Endothelial cell of umbilical vein (primary cell): ENCODE results near the gene TAP2. TPM values are rescaled to one million over a fixed set of nuclear protein-coding genes. Genes with fewer than 3 reads are reported as not detected.
A peak's percentile ranks its signal among the peaks of the same experiment; 100 is the strongest.

ENCODE experiments used
- BruUV-seq: library from RNA; stranded (reverse); fragments of 400-500 nt; replicated peaks from 2 replicates; lab custom pipeline; 2021; lab: Mats Ljungman, UMichigan
- CTCF ChIA-PET: fragments of 300-600, 350-600 bp; sonication (Branson Sonifier 250); formaldehyde crosslinking; loops from one replicate; lab custom pipeline; 2021; ENCODE audit warnings: antibody characterized with exemption, inconsistent platforms; lab: Charles Lee
- POLR2A ChIA-PET: fragments of 300-600, 350-600 bp; sonication (Branson Sonifier 250); formaldehyde crosslinking; loops from one replicate; lab custom pipeline; 2021; ENCODE audit warnings: antibody characterized with exemption, inconsistent platforms; lab: Charles Lee
- DNase-seq: peaks from one replicate; pipeline ENCODE4 v3.0.0-alpha.2; 2011; ENCODE audit warnings: low read depth, low spot score
- FAIRE-seq: peaks from 2 replicates; lab custom pipeline; 2011; peaks lifted over from hg19 to GRCh38; lab: Jason Lieb, UNC
- H2AFZ ChIP-seq: 2 replicates; pipeline ENCODE4 v1.6.0; 2012; ENCODE audit warnings: low read depth, low read length, control low read depth, inconsistent platforms
- H3K27ac ChIP-seq: 2 replicates; pipeline ENCODE4 v1.5.1; 2011; ENCODE audit warnings: low read depth, mild to moderate bottlenecking, control low read depth, low read length, moderate library complexity; ENCODE audit not compliant: insufficient read depth
- H3K27me3 ChIP-seq, 2 experiments: 2 replicates each; pipeline versions ENCODE4 v1.6.0 to v1.6.1; 2011; ENCODE audit warnings: low read length in 2 of 2, mixed read lengths in 1 of 2; ENCODE audit not compliant: control insufficient read depth in 2 of 2, insufficient read depth in 2 of 2
- H3K36me3 ChIP-seq, 2 experiments: 2 replicates in 1 of 2; 3 replicates in 1 of 2; pipeline ENCODE4 v1.5.1; 2011; ENCODE audit warnings: low read length in 2 of 2, mild to moderate bottlenecking in 1 of 2, moderate library complexity in 1 of 2; ENCODE audit not compliant: control insufficient read depth in 2 of 2, insufficient read depth in 2 of 2; ENCODE audit errors: extremely low read depth in 1 of 2
- H3K4me1 ChIP-seq: 3 replicates; pipeline ENCODE4 v1.5.1; 2011; ENCODE audit warnings: mild to moderate bottlenecking, low read length; ENCODE audit not compliant: control insufficient read depth, insufficient read depth; ENCODE audit errors: extremely low read depth
- H3K4me2 ChIP-seq: 2 replicates; pipeline ENCODE4 v1.6.1; 2011; ENCODE audit warnings: low read length, control low read depth, mixed read lengths; ENCODE audit not compliant: insufficient read depth
- H3K4me3 ChIP-seq, 3 experiments: fragments of 200-600 bp in 1 of 3; sonication (generic), shearing (Covaris generic) in 1 of 3; replicated peaks in 1 of 3; 2 replicates each; pipeline ENCODE4 v1.5.1; 2011 to 2016; ENCODE audit warnings: control low read depth in 3 of 3, low read length in 3 of 3, mild to moderate bottlenecking in 2 of 3, inconsistent platforms in 1 of 3, low read depth in 1 of 3, moderate library complexity in 1 of 3; ENCODE audit not compliant: insufficient read depth in 1 of 3
- H3K79me2 ChIP-seq: 2 replicates; pipeline ENCODE4 v1.6.0; 2012; ENCODE audit warnings: low read length, inconsistent platforms; ENCODE audit not compliant: control insufficient read depth, insufficient read depth
- H3K9ac ChIP-seq: replicated peaks from 2 replicates; pipeline ENCODE3; 2011; ENCODE audit warnings: low read length, control low read depth; ENCODE audit not compliant: insufficient read depth; ENCODE audit errors: extremely low read depth
- H3K9me1 ChIP-seq: replicated peaks from 3 replicates; pipeline ENCODE4 v1.6.0; 2011; ENCODE audit warnings: mild to moderate bottlenecking, low read length; ENCODE audit not compliant: control insufficient read depth, insufficient read depth; ENCODE audit errors: extremely low read depth
- H3K9me3 ChIP-seq: replicated peaks from 2 replicates; pipeline ENCODE4 v1.5.1; 2012; ENCODE audit warnings: low read length, inconsistent platforms; ENCODE audit not compliant: control insufficient read depth, insufficient read depth
- H4K20me1 ChIP-seq: replicated peaks from 2 replicates; pipeline ENCODE3; 2011; ENCODE audit warnings: mild to moderate bottlenecking, low read length; ENCODE audit not compliant: control insufficient read depth, insufficient read depth; ENCODE audit errors: extremely low read depth
- CTCF ChIP-seq, 2 donors: IDR thresholded peaks; 1 replicate in 1 of 2; 2 replicates in 1 of 2; pipeline ENCODE4 v1.5.1; 2011; ENCODE audit warnings: low read length in 2 of 2, mild to moderate bottlenecking in 2 of 2, moderate library complexity in 2 of 2, control low read depth in 1 of 2, inconsistent platforms in 1 of 2, low read depth in 1 of 2; ENCODE audit not compliant: insufficient read depth in 1 of 2; ENCODE audit errors: extremely low read depth in 1 of 2
- EZH2 ChIP-seq: IDR thresholded peaks from 2 replicates; pipeline ENCODE4 v1.6.1; 2012; ENCODE audit warnings: borderline replicate concordance, low read depth, mild to moderate bottlenecking, moderate library complexity, low read length, inconsistent platforms; ENCODE audit not compliant: severe bottlenecking
- FOS ChIP-seq: IDR thresholded peaks from 2 replicates; pipeline ENCODE4 v1.6.1; 2011; ENCODE audit warnings: mild to moderate bottlenecking, low read length, moderate library complexity, borderline replicate concordance; ENCODE audit not compliant: insufficient read depth
- GATA2 ChIP-seq: IDR thresholded peaks from 2 replicates; pipeline ENCODE4 v1.7.0; 2011; ENCODE audit warnings: low read depth, mild to moderate bottlenecking, moderate library complexity, mixed read lengths, low read length; ENCODE audit not compliant: insufficient read length, insufficient read depth
- JUN ChIP-seq: IDR thresholded peaks from 2 replicates; pipeline ENCODE4 v1.6.1; 2011; ENCODE audit warnings: borderline replicate concordance, low read depth; ENCODE audit not compliant: insufficient read length, insufficient read depth
- MAX ChIP-seq: IDR thresholded peaks from 2 replicates; pipeline ENCODE4 v1.6.1; 2011; ENCODE audit not compliant: insufficient read depth, insufficient read length
- MYC ChIP-seq: IDR thresholded peaks from one replicate; pipeline ENCODE4 v1.6.1; 2011; ENCODE audit warnings: mild to moderate bottlenecking, low read depth, low read length
- POLR2A ChIP-seq: IDR thresholded peaks from 2 replicates; pipeline ENCODE4 v1.6.1; 2012; ENCODE audit warnings: low read depth, mild to moderate bottlenecking, control low read depth, low read length
- POLR2AphosphoS5 ChIP-seq: IDR thresholded peaks from 2 replicates; pipeline ENCODE4 v1.6.1; 2012; ENCODE audit warnings: low read depth, mild to moderate bottlenecking, control low read depth, low read length, moderate library complexity; ENCODE audit not compliant: insufficient read depth
- dilution Hi-C: fragments of 300-500 bp; cut with MboI; formaldehyde crosslinking; loops from one replicate; pipeline ENCODE4 v1.15.0; 2019; ENCODE audit warnings: low sequenced_read_pairs; ENCODE audit not compliant: extremely low pct_ligation_motif_present
- intact Hi-C: fragments of 100-400 bp; cut with micrococcal nuclease; formaldehyde crosslinking; loops from one replicate; pipeline ENCODE4 v1.10.0; 2022
- polyA plus RNA-seq, 4 experiments: library from polyadenylated mRNA; depleted of rRNA in 3 of 4; stranded (reverse) in 3 of 4; unstranded in 1 of 4; fragments of >200 nt; gene quantifications; 2 replicates each; pipeline versions ENCODE4 v1.2.1 to v1.2.3, GENCODE V29; 2011 to 2012; ENCODE audit warnings: missing spikeins in 1 of 4
- total RNA-seq: library from RNA; stranded (reverse); gene quantifications from 2 replicates; pipeline ENCODE4 v1.2.3, GENCODE V29; 2021

TAP2 gene
- total and polyA plus RNA-seq, 2 donors (not counting 3 experiments of a cell fraction or from before 2014, with no cell fraction given), result 18.4 to 57.8 TPM

GRCh38 chr6:32887616-32888015 is 49.1 kb upstream of the TAP2 start:
- POLR2A ChIA-PET, result no interaction called here
- no TSS peak for BruUV-seq

GRCh38 chr6:32886681-32887383 is 48.3 kb upstream of the TAP2 start:
- TF ChIP-seq POLR2AphosphoS5 (no peak), JUN (no peak), EZH2 (no peak), POLR2A (no peak), GATA2 (no peak), MAX (no peak), MYC (no peak), FOS (no peak), CTCF (IDR thresholded peaks at IDR 0.05; ENCODE audit: extremely low read depth in 1 of 2, insufficient read depth in 1 of 2, low read depth in 1 of 2, low read length in 2 of 2) (no peak)
- DNase-seq, result peak; percentile 17
- no peaks in the 10 kb centered on the region for H3K79me2 ChIP-seq
- ChIA-PET CTCF (interaction anchor here (0.7 to 9.4 kb wide), 15 partner anchors 8 to 361 kb away, joined by 3 to 192 read pairs (median 6); partner anchors contain the start of genes BRD2, HLA-DMA and TAP2), POLR2A (interaction anchor here (0.9 to 2.4 kb wide), 2 partner anchors 85 to 98 kb away, joined by 3 to 14 read pairs; no protein-coding TSS in a partner anchor)
- dilution Hi-C loops (no loop called here), intact Hi-C loops (loop anchor here (5.0 to 10.0 kb wide), 2 partner anchors 45 to 358 kb away; no protein-coding TSS in a partner anchor)
- BruUV-seq, result no TSS peak
- H3K27me3 ChIP-seq, result peaks cover 21 to 23% of the 10 kb centered on the region in 2 experiments
- no peak overlapping the region for H2AFZ ChIP-seq
- H3K9me3 ChIP-seq, result no peaks in the 10 kb centered on the region
- H3K27ac ChIP-seq, result no peak overlapping the region
- H3K4me2 ChIP-seq, result no peak overlapping the region
- peaks cover 3% of the 10 kb centered on the region for H3K4me1 ChIP-seq
- no peak for FAIRE-seq
- H4K20me1 ChIP-seq, result no peaks in the 10 kb centered on the region
- no peaks in the 10 kb centered on the region for H3K36me3 ChIP-seq
- H3K9ac ChIP-seq, result no peak overlapping the region
- no peaks in the 10 kb centered on the region for H3K9me1 ChIP-seq
- no peak overlapping the region for H3K4me3 ChIP-seq

More at GRCh38 chr6:32887616-32888015, 49.1 kb upstream of the TAP2 start:
- Histone ChIP-seq H2AFZ (no peak overlapping the region), H3K9me3 (no peaks in the 10 kb centered on the region), H3K4me1 (peaks cover 3% of the 10 kb centered on the region), H4K20me1 (no peaks in the 10 kb centered on the region), H3K36me3 (no peaks in the 10 kb centered on the region), H3K9me1 (no peaks in the 10 kb centered on the region), H3K27ac (no peak overlapping the region), H3K4me3 (no peak overlapping the region), H3K79me2 (no peaks in the 10 kb centered on the region), H3K27me3 (peaks cover 18% of the 10 kb centered on the region in 2 experiments), H3K9ac (no peak overlapping the region), H3K4me2 (no peak overlapping the region)
- DNase-seq (no peak), FAIRE-seq (no peak)
- TF ChIP-seq MAX, result no peak
- no peak for TF ChIP-seq JUN
- dilution Hi-C loops, result no loop called here
- intact Hi-C loops, result loop anchor here (5.0 to 10.0 kb wide), 2 partner anchors 45 to 357 kb away; no protein-coding TSS in a partner anchor
- CTCF ChIA-PET, result interaction anchor here (3.3 to 9.4 kb wide), 3 partner anchors 46 to 98 kb away, joined by 17 to 192 read pairs (median 29); partner anchors contain the start of gene HLA-DMA
